ENCODE results near the gene CNTNAP2.

Gene CNTNAP2

DNA sequence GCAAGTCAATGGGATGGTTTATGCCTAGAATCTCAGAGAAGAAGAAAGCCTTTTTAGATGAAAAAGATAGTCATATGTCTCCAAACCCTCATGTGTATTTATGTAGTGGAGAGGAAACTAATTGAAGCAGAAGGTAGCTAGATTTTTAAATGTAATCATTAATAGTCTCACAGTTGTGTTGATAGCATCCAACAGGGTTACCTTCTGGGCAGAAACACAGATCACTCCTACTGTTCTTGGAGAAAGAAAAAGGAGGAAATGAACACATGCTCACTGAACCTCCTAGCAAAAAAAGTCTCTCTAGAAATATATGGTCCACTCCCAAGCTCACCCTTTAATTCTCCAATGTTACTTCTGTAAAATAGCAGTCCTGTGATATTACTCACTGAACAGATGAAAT, 1696.7 kb downstream of the CNTNAP2 start:
- no peak for FAIRE-seq
- TF ChIP-seq POLR2A (IDR thresholded peaks at IDR 0.05; ENCODE audit: low read depth, low read length) (no peak), SPI1 (IDR thresholded peaks at IDR 0.05; ENCODE audit: low read depth, low read length) (no peak), POU2F2 (IDR thresholded peaks at IDR 0.05; ENCODE audit: low read depth, low read length) (no peak), PAX5 (IDR thresholded peaks at IDR 0.05; ENCODE audit: insufficient read depth, low read length, severe bottlenecking) (no peak), POLR2AphosphoS5 (IDR thresholded peaks at IDR 0.05; ENCODE audit: low read depth, low read length) (no peak), TAF1 (IDR thresholded peaks at IDR 0.05; ENCODE audit: low read depth, low read length) (no peak)
- DNase-seq (ENCODE audit: insufficient read length, low spot score) = no peak

DNA sequence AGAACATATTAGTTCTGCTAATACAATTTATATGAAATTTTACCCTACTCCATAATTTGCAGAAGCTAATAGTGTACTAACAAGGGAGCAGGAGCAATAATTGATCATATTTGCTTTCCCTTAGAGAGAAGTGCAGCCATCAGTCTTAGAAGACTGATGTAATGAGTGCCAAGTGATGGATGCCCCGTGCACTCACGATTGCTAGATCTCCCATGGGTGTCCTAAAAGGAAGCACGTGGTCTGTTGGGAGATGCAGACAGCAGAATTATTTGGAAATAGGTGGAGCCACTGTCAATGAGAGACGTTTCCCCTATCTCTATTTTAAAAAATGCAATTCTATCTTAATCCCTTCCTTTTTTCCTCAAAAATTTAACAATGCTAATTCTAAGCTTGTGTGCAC, 1701.7 kb downstream of the CNTNAP2 start:
- FAIRE-seq = no peak
- TF ChIP-seq POU2F2 (IDR thresholded peaks at IDR 0.05; ENCODE audit: low read depth, low read length) (no peak), PAX5 (IDR thresholded peaks at IDR 0.05; ENCODE audit: insufficient read depth, low read length, severe bottlenecking) (no peak), TAF1 (IDR thresholded peaks at IDR 0.05; ENCODE audit: low read depth, low read length) (no peak), POLR2AphosphoS5 (IDR thresholded peaks at IDR 0.05; ENCODE audit: low read depth, low read length) (no peak), SPI1 (IDR thresholded peaks at IDR 0.05; ENCODE audit: low read depth, low read length) (no peak), POLR2A (IDR thresholded peaks at IDR 0.05; ENCODE audit: low read depth, low read length) (no peak)
- no peak for DNase-seq (ENCODE audit: insufficient read length, low spot score)

DNA sequence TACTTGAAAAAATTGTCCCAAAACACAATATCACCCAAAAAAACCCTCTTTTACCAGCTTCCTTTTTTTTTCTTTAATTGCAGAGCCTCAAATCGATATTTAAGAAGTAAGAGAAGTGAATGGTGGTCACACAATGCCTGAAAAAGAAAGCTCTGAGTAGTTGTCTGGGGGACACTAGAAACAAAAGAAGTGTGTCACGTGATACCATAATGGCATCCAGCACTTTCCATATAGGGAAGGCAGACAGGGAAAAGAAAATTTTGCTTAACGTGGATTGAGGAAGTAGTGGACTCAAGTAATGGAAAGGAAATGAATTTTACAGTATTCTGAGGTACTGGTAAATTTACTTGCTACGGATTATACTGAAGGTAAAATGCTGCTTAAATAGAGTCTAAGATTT, 1708.1 kb downstream of the CNTNAP2 start:
- FAIRE-seq = no peak
- TF ChIP-seq POLR2AphosphoS5 (IDR thresholded peaks at IDR 0.05; ENCODE audit: low read depth, low read length) (no peak), POLR2A (IDR thresholded peaks at IDR 0.05; ENCODE audit: low read depth, low read length) (no peak), POU2F2 (IDR thresholded peaks at IDR 0.05; ENCODE audit: low read depth, low read length) (no peak), PAX5 (IDR thresholded peaks at IDR 0.05; ENCODE audit: insufficient read depth, low read length, severe bottlenecking) (no peak), TAF1 (IDR thresholded peaks at IDR 0.05; ENCODE audit: low read depth, low read length) (no peak), SPI1 (IDR thresholded peaks at IDR 0.05; ENCODE audit: low read depth, low read length) (no peak)

DNA sequence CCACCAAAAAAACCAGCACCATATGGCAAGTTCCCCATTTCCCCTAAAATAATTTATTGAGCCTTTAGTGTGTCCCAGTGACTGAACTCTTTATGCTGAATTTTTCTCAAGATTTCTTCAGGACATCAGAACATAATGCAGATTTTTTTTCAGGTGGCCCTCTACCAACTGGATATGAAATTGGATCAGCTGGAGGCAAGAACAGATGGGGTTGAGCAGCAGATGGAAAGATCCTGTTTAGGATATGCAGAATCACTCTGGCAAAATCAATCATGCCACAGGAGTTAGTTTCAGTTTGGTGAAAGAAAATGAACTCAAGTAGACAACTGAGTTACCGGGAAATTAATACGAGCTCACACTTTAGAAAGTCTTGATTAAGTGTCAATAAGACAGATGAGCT, 1712.4 kb downstream of the CNTNAP2 start:
- no peak for TF ChIP-seq POLR2A (IDR thresholded peaks at IDR 0.05; ENCODE audit: low read depth, low read length)
- TF ChIP-seq PAX5 (IDR thresholded peaks at IDR 0.05; ENCODE audit: insufficient read depth, low read length, severe bottlenecking) = no peak
- no peak for TF ChIP-seq TAF1 (IDR thresholded peaks at IDR 0.05; ENCODE audit: low read depth, low read length)
- TF ChIP-seq SPI1 (IDR thresholded peaks at IDR 0.05; ENCODE audit: low read depth, low read length) = no peak
- no peak for TF ChIP-seq POLR2AphosphoS5 (IDR thresholded peaks at IDR 0.05; ENCODE audit: low read depth, low read length)
- TF ChIP-seq POU2F2 (IDR thresholded peaks at IDR 0.05; ENCODE audit: low read depth, low read length) = no peak
- DNase-seq (ENCODE audit: insufficient read length, low spot score) (no peak), FAIRE-seq (no peak)

More for the DNA sequence above, 1708.1 kb downstream of the CNTNAP2 start:
- no peak for DNase-seq (ENCODE audit: insufficient read length, low spot score)

DNA sequence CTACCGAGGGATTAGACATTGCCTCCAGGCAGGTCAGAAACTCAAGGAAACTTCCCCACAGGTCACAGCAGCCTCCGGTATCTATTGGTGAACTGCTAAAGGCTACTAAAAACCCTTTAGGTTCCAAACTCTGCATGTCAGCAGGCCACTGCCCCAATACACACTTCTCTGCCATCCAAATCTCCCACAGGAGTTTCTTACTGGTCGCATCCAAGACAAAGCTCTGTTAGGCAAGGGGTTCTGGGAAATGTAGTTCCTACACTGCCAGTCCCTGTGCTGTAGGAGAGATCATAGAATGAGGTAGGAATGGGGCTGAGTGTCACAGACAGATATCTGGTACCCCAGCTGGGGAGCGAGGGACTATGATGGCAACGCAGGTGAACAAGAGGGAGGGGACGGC, 1717.0 kb downstream of the CNTNAP2 start:
- FAIRE-seq (no peak), DNase-seq (ENCODE audit: insufficient read length, low spot score) (no peak)
- no peak for TF ChIP-seq TAF1 (IDR thresholded peaks at IDR 0.05; ENCODE audit: low read depth, low read length)
- TF ChIP-seq POLR2AphosphoS5 (IDR thresholded peaks at IDR 0.05; ENCODE audit: low read depth, low read length) = no peak
- no peak for TF ChIP-seq POLR2A (IDR thresholded peaks at IDR 0.05; ENCODE audit: low read depth, low read length)
- no peak for TF ChIP-seq POU2F2 (IDR thresholded peaks at IDR 0.05; ENCODE audit: low read depth, low read length)
- TF ChIP-seq PAX5 (IDR thresholded peaks at IDR 0.05; ENCODE audit: insufficient read depth, low read length, severe bottlenecking) = no peak
- TF ChIP-seq SPI1 (IDR thresholded peaks at IDR 0.05; ENCODE audit: low read depth, low read length) = no peak

DNA sequence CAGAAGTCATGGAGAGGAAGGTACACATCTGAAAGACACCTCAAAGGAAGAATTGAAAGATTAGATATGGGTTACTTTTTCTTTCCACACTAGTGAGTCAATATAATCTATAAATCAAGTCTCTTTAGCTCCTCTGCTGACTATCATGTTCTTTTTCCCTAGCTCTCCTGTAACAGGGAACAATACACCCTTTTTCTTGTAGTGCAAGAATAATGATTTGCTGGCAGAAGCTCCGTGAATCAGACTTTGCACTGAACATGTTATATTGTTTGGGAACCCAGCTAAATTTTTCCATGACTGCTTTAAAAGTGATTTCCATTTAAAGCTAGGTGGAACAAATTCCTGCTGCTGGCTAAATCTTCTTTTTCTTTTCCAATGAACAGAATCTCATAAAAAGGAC, 1717.4 kb downstream of the CNTNAP2 start:
- FAIRE-seq (no peak), DNase-seq (ENCODE audit: insufficient read length, low spot score) (no peak)
- TF ChIP-seq PAX5 (IDR thresholded peaks at IDR 0.05; ENCODE audit: insufficient read depth, low read length, severe bottlenecking) (no peak), TAF1 (IDR thresholded peaks at IDR 0.05; ENCODE audit: low read depth, low read length) (no peak), SPI1 (IDR thresholded peaks at IDR 0.05; ENCODE audit: low read depth, low read length) (no peak), POLR2AphosphoS5 (IDR thresholded peaks at IDR 0.05; ENCODE audit: low read depth, low read length) (no peak), POU2F2 (IDR thresholded peaks at IDR 0.05; ENCODE audit: low read depth, low read length) (no peak), POLR2A (IDR thresholded peaks at IDR 0.05; ENCODE audit: low read depth, low read length) (no peak)

DNA sequence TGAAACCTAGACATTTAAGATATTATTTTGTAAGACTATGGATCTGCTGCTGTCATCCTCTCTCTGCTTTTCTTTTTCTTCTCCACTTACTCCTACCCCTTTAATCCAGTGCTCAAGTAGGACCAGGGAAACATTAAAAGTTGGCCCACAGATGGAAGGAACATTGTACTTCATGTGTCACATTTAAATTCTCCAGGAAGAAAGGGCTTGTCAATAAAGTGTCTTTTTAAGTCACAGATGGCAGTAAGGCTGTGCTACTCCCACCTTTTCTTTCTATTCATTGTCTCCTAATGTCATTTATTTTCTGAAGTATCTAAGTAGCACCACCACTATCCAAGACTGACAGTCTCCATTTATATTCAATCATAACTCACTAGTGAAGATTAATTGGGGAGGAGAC, 1736.2 kb downstream of the CNTNAP2 start:
- no peak for FAIRE-seq
- no peak for DNase-seq (ENCODE audit: insufficient read length, low spot score)
- TF ChIP-seq TAF1 (IDR thresholded peaks at IDR 0.05; ENCODE audit: low read depth, low read length) = no peak
- TF ChIP-seq POLR2A (IDR thresholded peaks at IDR 0.05; ENCODE audit: low read depth, low read length) = no peak
- TF ChIP-seq POLR2AphosphoS5 (IDR thresholded peaks at IDR 0.05; ENCODE audit: low read depth, low read length) = no peak
- no peak for TF ChIP-seq POU2F2 (IDR thresholded peaks at IDR 0.05; ENCODE audit: low read depth, low read length)
- no peak for TF ChIP-seq SPI1 (IDR thresholded peaks at IDR 0.05; ENCODE audit: low read depth, low read length)
- TF ChIP-seq PAX5 (IDR thresholded peaks at IDR 0.05; ENCODE audit: insufficient read depth, low read length, severe bottlenecking) = no peak

GRCh38 chr7:147857152-147858140, 1740.8 kb downstream of the CNTNAP2 start:
- DNase-seq (ENCODE audit: insufficient read length, low spot score) (no peak), FAIRE-seq (no peak)
- TF ChIP-seq SPI1 (IDR thresholded peaks at IDR 0.05; ENCODE audit: low read depth, low read length) = no peak
- no peak for TF ChIP-seq POLR2AphosphoS5 (IDR thresholded peaks at IDR 0.05; ENCODE audit: low read depth, low read length)
- TF ChIP-seq PAX5 (IDR thresholded peaks at IDR 0.05; ENCODE audit: insufficient read depth, low read length, severe bottlenecking) = no peak
- no peak for TF ChIP-seq POU2F2 (IDR thresholded peaks at IDR 0.05; ENCODE audit: low read depth, low read length)
- no peak for TF ChIP-seq TAF1 (IDR thresholded peaks at IDR 0.05; ENCODE audit: low read depth, low read length)
- TF ChIP-seq POLR2A (IDR thresholded peaks at IDR 0.05; ENCODE audit: low read depth, low read length) = no peak

- DNase-seq (ENCODE audit: insufficient read length, low spot score) (no peak), FAIRE-seq (no peak)
- TF ChIP-seq TAF1 (IDR thresholded peaks at IDR 0.05; ENCODE audit: low read depth, low read length) (no peak), POLR2AphosphoS5 (IDR thresholded peaks at IDR 0.05; ENCODE audit: low read depth, low read length) (no peak), SPI1 (IDR thresholded peaks at IDR 0.05; ENCODE audit: low read depth, low read length) (no peak), PAX5 (IDR thresholded peaks at IDR 0.05; ENCODE audit: insufficient read depth, low read length, severe bottlenecking) (no peak), POU2F2 (IDR thresholded peaks at IDR 0.05; ENCODE audit: low read depth, low read length) (no peak), POLR2A (IDR thresholded peaks at IDR 0.05; ENCODE audit: low read depth, low read length) (no peak)
Observed at GRCh38 chr7:147858421-147858820, 1741.8 kb downstream of the CNTNAP2 start.
